Endothelial cell of umbilical vein (primary cell): Measurements from ENCODE around the gene MAML2.

ENCODE experiments used
- CTCF ChIP-seq, 2 donors: IDR thresholded peaks; 1 replicate in 1 of 2; 2 replicates in 1 of 2; pipeline ENCODE4 v1.5.1; 2011; ENCODE audit warnings: low read length in 2 of 2, mild to moderate bottlenecking in 2 of 2, moderate library complexity in 2 of 2, control low read depth in 1 of 2, inconsistent platforms in 1 of 2, low read depth in 1 of 2; ENCODE audit not compliant: insufficient read depth in 1 of 2; ENCODE audit errors: extremely low read depth in 1 of 2
- EZH2 ChIP-seq: IDR thresholded peaks from 2 replicates; pipeline ENCODE4 v1.6.1; 2012; ENCODE audit warnings: borderline replicate concordance, low read depth, mild to moderate bottlenecking, moderate library complexity, low read length, inconsistent platforms; ENCODE audit not compliant: severe bottlenecking
- POLR2A ChIP-seq: IDR thresholded peaks from 2 replicates; pipeline ENCODE4 v1.6.1; 2012; ENCODE audit warnings: low read depth, mild to moderate bottlenecking, control low read depth, low read length
- POLR2AphosphoS5 ChIP-seq: IDR thresholded peaks from 2 replicates; pipeline ENCODE4 v1.6.1; 2012; ENCODE audit warnings: low read depth, mild to moderate bottlenecking, control low read depth, low read length, moderate library complexity; ENCODE audit not compliant: insufficient read depth

- TF ChIP-seq CTCF (IDR thresholded peaks at IDR 0.05; ENCODE audit: extremely low read depth in 1 of 2, insufficient read depth in 1 of 2, low read depth in 1 of 2, low read length in 2 of 2) (no peak), POLR2AphosphoS5 (no peak), POLR2A (no peak), EZH2 (no peak)
Observed at GRCh38 chr11:96033599-96033998, 309.4 kb downstream of the MAML2 start.
